Measurements from ENCODE around the gene A2M.

A2M gene

GRCh38 chr12:9104767-9105423 is 10.8 kb downstream of the A2M start:
- Histone ChIP-seq H3K4me3 (ENCODE audit: low read length) (no peak overlapping the region), H3K36me3 (ENCODE audit: control insufficient read depth, insufficient read depth, low read length) (no peaks in the 10 kb centered on the region), H3K9ac (ENCODE audit: low read length) (no peak overlapping the region), H3K9me3 (ENCODE audit: control insufficient read depth, low read length) (no peaks in the 10 kb centered on the region), H3K27me3 (ENCODE audit: control insufficient read depth, insufficient read depth, low read length) (no peaks in the 10 kb centered on the region), H3K4me1 (ENCODE audit: control insufficient read depth, insufficient read depth, low read length) (no peaks in the 10 kb centered on the region)

GRCh38 chr12:9104087-9104486 is 11.6 kb downstream of the A2M start:
- Histone ChIP-seq H3K4me3 (ENCODE audit: low read length) (no peak overlapping the region), H3K9me3 (ENCODE audit: control insufficient read depth, low read length) (no peaks in the 10 kb centered on the region), H3K36me3 (ENCODE audit: control insufficient read depth, insufficient read depth, low read length) (no peaks in the 10 kb centered on the region), H3K27me3 (ENCODE audit: control insufficient read depth, insufficient read depth, low read length) (no peaks in the 10 kb centered on the region), H3K4me1 (ENCODE audit: control insufficient read depth, insufficient read depth, low read length) (no peaks in the 10 kb centered on the region), H3K9ac (ENCODE audit: low read length) (no peak overlapping the region)

GRCh38 chr12:9103050-9103849 is 12.5 kb downstream of the A2M start:
- H3K27me3 ChIP-seq (ENCODE audit: control insufficient read depth, insufficient read depth, low read length), result no peaks in the 10 kb centered on the region
- H3K36me3 ChIP-seq (ENCODE audit: control insufficient read depth, insufficient read depth, low read length), result no peaks in the 10 kb centered on the region
- no peaks in the 10 kb centered on the region for H3K4me1 ChIP-seq (ENCODE audit: control insufficient read depth, insufficient read depth, low read length)
- no peaks in the 10 kb centered on the region for H3K9me3 ChIP-seq (ENCODE audit: control insufficient read depth, low read length)
- no peak overlapping the region for H3K4me3 ChIP-seq (ENCODE audit: low read length)
- no peak overlapping the region for H3K9ac ChIP-seq (ENCODE audit: low read length)

- H3K4me1 ChIP-seq (ENCODE audit: control insufficient read depth, insufficient read depth, low read length), result no peaks in the 10 kb centered on the region
- no peak overlapping the region for H3K4me3 ChIP-seq (ENCODE audit: low read length)
- no peaks in the 10 kb centered on the region for H3K27me3 ChIP-seq (ENCODE audit: control insufficient read depth, insufficient read depth, low read length)
- H3K9ac ChIP-seq (ENCODE audit: low read length), result no peak overlapping the region
- no peaks in the 10 kb centered on the region for H3K9me3 ChIP-seq (ENCODE audit: control insufficient read depth, low read length)
- no peaks in the 10 kb centered on the region for H3K36me3 ChIP-seq (ENCODE audit: control insufficient read depth, insufficient read depth, low read length)
These were observed 14.6 kb downstream of the A2M start for GRCh38 chr12:9101018-9101687.

GRCh38 chr12:9099552-9100190 is 16.0 kb downstream of the A2M start:
- no peaks in the 10 kb centered on the region for H3K36me3 ChIP-seq (ENCODE audit: control insufficient read depth, insufficient read depth, low read length)
- H3K4me1 ChIP-seq (ENCODE audit: control insufficient read depth, insufficient read depth, low read length), result no peaks in the 10 kb centered on the region
- H3K27me3 ChIP-seq (ENCODE audit: control insufficient read depth, insufficient read depth, low read length), result no peaks in the 10 kb centered on the region
- H3K9ac ChIP-seq (ENCODE audit: low read length), result no peak overlapping the region
- no peak overlapping the region for H3K4me3 ChIP-seq (ENCODE audit: low read length)
- H3K9me3 ChIP-seq (ENCODE audit: control insufficient read depth, low read length), result no peaks in the 10 kb centered on the region

GRCh38 chr12:9098463-9099026 is 17.2 kb downstream of the A2M start:
- no peaks in the 10 kb centered on the region for H3K27me3 ChIP-seq (ENCODE audit: control insufficient read depth, insufficient read depth, low read length)
- no peaks in the 10 kb centered on the region for H3K36me3 ChIP-seq (ENCODE audit: control insufficient read depth, insufficient read depth, low read length)
- no peak overlapping the region for H3K9ac ChIP-seq (ENCODE audit: low read length)
- H3K4me1 ChIP-seq (ENCODE audit: control insufficient read depth, insufficient read depth, low read length), result no peaks in the 10 kb centered on the region
- no peak overlapping the region for H3K4me3 ChIP-seq (ENCODE audit: low read length)
- no peaks in the 10 kb centered on the region for H3K9me3 ChIP-seq (ENCODE audit: control insufficient read depth, low read length)

- Histone ChIP-seq H3K4me1 (ENCODE audit: control insufficient read depth, insufficient read depth, low read length) (no peaks in the 10 kb centered on the region), H3K27me3 (ENCODE audit: control insufficient read depth, insufficient read depth, low read length) (no peaks in the 10 kb centered on the region), H3K36me3 (ENCODE audit: control insufficient read depth, insufficient read depth, low read length) (no peaks in the 10 kb centered on the region), H3K9ac (ENCODE audit: low read length) (no peak overlapping the region), H3K4me3 (ENCODE audit: low read length) (no peak overlapping the region), H3K9me3 (ENCODE audit: control insufficient read depth, low read length) (no peaks in the 10 kb centered on the region)
These were observed 17.6 kb downstream of the A2M start for GRCh38 chr12:9098115-9098452.

- no peaks in the 10 kb centered on the region for H3K36me3 ChIP-seq (ENCODE audit: control insufficient read depth, insufficient read depth, low read length)
- no peaks in the 10 kb centered on the region for H3K4me1 ChIP-seq (ENCODE audit: control insufficient read depth, insufficient read depth, low read length)
- no peaks in the 10 kb centered on the region for H3K9me3 ChIP-seq (ENCODE audit: control insufficient read depth, low read length)
- H3K9ac ChIP-seq (ENCODE audit: low read length), result no peak overlapping the region
- H3K27me3 ChIP-seq (ENCODE audit: control insufficient read depth, insufficient read depth, low read length), result no peaks in the 10 kb centered on the region
- no peak overlapping the region for H3K4me3 ChIP-seq (ENCODE audit: low read length)
These were observed 19.0 kb downstream of the A2M start for GRCh38 chr12:9096563-9097176.

- Histone ChIP-seq H3K4me1 (ENCODE audit: control insufficient read depth, insufficient read depth, low read length) (no peaks in the 10 kb centered on the region), H3K4me3 (ENCODE audit: low read length) (no peak overlapping the region), H3K9me3 (ENCODE audit: control insufficient read depth, low read length) (no peaks in the 10 kb centered on the region), H3K36me3 (ENCODE audit: control insufficient read depth, insufficient read depth, low read length) (no peaks in the 10 kb centered on the region), H3K9ac (ENCODE audit: low read length) (no peak overlapping the region), H3K27me3 (ENCODE audit: control insufficient read depth, insufficient read depth, low read length) (no peaks in the 10 kb centered on the region)
These were observed 20.4 kb downstream of the A2M start for GRCh38 chr12:9095322-9095721.

- Histone ChIP-seq H3K4me3 (ENCODE audit: low read length) (no peak overlapping the region), H3K9me3 (ENCODE audit: control insufficient read depth, low read length) (no peaks in the 10 kb centered on the region), H3K9ac (ENCODE audit: low read length) (no peak overlapping the region), H3K27me3 (ENCODE audit: control insufficient read depth, insufficient read depth, low read length) (no peaks in the 10 kb centered on the region), H3K4me1 (ENCODE audit: control insufficient read depth, insufficient read depth, low read length) (no peaks in the 10 kb centered on the region), H3K36me3 (ENCODE audit: control insufficient read depth, insufficient read depth, low read length) (no peaks in the 10 kb centered on the region)
These were observed 21.1 kb downstream of the A2M start for GRCh38 chr12:9094512-9095206.

- no peaks in the 10 kb centered on the region for H3K36me3 ChIP-seq (ENCODE audit: control insufficient read depth, insufficient read depth, low read length)
- H3K9ac ChIP-seq (ENCODE audit: low read length), result no peak overlapping the region
These were observed 23.7 kb downstream of the A2M start for GRCh38 chr12:9091891-9092598.

More at GRCh38 chr12:9091891-9092598, 23.7 kb downstream of the A2M start:
- Histone ChIP-seq H3K27me3 (ENCODE audit: control insufficient read depth, insufficient read depth, low read length) (no peaks in the 10 kb centered on the region), H3K4me1 (ENCODE audit: control insufficient read depth, insufficient read depth, low read length) (no peaks in the 10 kb centered on the region), H3K9me3 (ENCODE audit: control insufficient read depth, low read length) (no peaks in the 10 kb centered on the region), H3K4me3 (ENCODE audit: low read length) (no peak overlapping the region)

Data from mucosa of stomach (tissue), 1 donor.